Testis (tissue), 3 donors: Measurements from ENCODE around the gene RNF19B. TPM values are rescaled to one million over a fixed set of nuclear protein-coding genes. Genes with fewer than 3 reads are reported as not detected.

ENCODE experiments used
- DNase-seq: peaks from one replicate; pipeline ENCODE4 v3.0.0-alpha.2; 2019
- H3K27ac ChIP-seq, 2 donors: fragments of 200-600 bp; sonication (generic); one replicate each; pipeline ENCODE4 v1.5.1; 2019
- H3K27me3 ChIP-seq: fragments of 200-600 bp; sonication (generic); one replicate; pipeline ENCODE4 v1.5.1; 2019
- H3K36me3 ChIP-seq: fragments of 200-600 bp; sonication (generic); one replicate; pipeline ENCODE4 v1.5.1; 2017; ENCODE audit warnings: low read depth; ENCODE audit errors: missing control alignments
- H3K4me1 ChIP-seq: fragments of 200-600 bp; sonication (generic); one replicate; pipeline ENCODE4 v1.5.1; 2019
- H3K4me3 ChIP-seq, 2 donors: fragments of 200-600 bp; sonication (generic); one replicate each; pipeline ENCODE4 v1.5.1; 2017 to 2019
- H3K9me3 ChIP-seq: fragments of 200-600 bp; sonication (generic); one replicate; pipeline ENCODE4 v1.5.1; 2017
- CTCF ChIP-seq, 3 experiments: fragments of 450-650 bp in 2 of 3; fragments of 200-600 bp in 1 of 3; sonication (generic) in 1 of 3; IDR thresholded peaks; one replicate each; pipeline ENCODE4 v1.5.1; 2016 to 2019; ENCODE audit warnings: antibody characterized with exemption in 3 of 3, mild to moderate bottlenecking in 2 of 3, moderate library complexity in 1 of 3
- POLR2A ChIP-seq: fragments of 450-650 bp; IDR thresholded peaks from one replicate; pipeline ENCODE4 v1.6.1; 2017; ENCODE audit warnings: antibody characterized with exemption, mild to moderate bottlenecking, moderate library complexity
- WGBS, 2 donors: methylation state at CpG; one replicate each; pipeline ENCODE4 v1.1.5; 2018; 5-methylcytosine and 5-hydroxymethylcytosine counted together
- intact Hi-C: fragments of 100-400 bp; cut with DNase I; formaldehyde crosslinking; loops from one replicate; pipeline ENCODE4 v1.15.1; 2023; ENCODE audit warnings: low total_unique reads
- polyA plus RNA-seq: library from polyadenylated mRNA; stranded (reverse); fragments of 350-450 nt; fragmentation: Illumina TruSeq; extraction: RNeasy Lipid Tissue Mini Kit (QIAGEN cat#74804); gene quantifications from one replicate; pipeline ENCODE4 v1.2.3, GENCODE V29; 2014; ENCODE audit warnings: low read depth, low replicate concordance; ENCODE audit not compliant: insufficient read depth
- total RNA-seq, 2 donors: library from RNA; depleted of rRNA; stranded (reverse); fragments of >200 nt; gene quantifications; one replicate each; pipeline ENCODE4 v1.2.3, GENCODE V29; 2016

Gene RNF19B
- total and polyA plus RNA-seq, 3 donors from 2014 or later: 140 to 225 (median 141) TPM

- 86 to 91% methylated on average over 1 of the region's 1 CpG for WGBS, 2 donors
- Histone ChIP-seq H3K4me3 (no peak overlapping the region), H3K4me1 (no peaks in the 10 kb centered on the region), H3K27me3 (no peaks in the 10 kb centered on the region), H3K36me3 (no peaks in the 10 kb centered on the region), H3K27ac (no peak overlapping the region), H3K9me3 (no peaks in the 10 kb centered on the region)
- intact Hi-C loops: loop anchor here (10.0 kb wide), 1 partner anchor 123 kb away; no protein-coding TSS in a partner anchor
- no peak for TF ChIP-seq CTCF (IDR thresholded peaks at IDR 0.05)
- TF ChIP-seq POLR2A: no peak
- DNase-seq: no peak
These were observed 32.8 kb downstream of the RNF19B start for GRCh38 chr1:32931760-32932159.

DNA sequence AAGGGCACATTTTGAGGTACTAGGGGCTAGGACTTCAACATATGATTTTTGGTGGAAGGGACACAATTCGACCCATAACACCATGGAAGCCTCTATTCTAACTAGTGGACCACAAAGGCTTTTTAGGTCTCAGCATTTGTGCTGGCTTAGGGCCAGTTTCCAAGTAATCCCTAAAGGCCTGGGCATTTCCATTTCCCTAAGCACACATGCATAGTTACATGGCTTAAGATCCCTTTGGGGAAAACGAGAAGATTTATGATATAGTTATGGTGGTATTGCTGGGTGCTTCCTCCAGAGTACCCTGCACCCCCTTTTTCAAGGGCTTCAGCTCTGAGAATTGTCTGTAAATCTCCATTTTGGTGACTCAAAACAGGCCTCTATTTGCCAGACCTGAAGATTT is 35.2 kb downstream of the RNF19B start:
- Histone ChIP-seq H3K4me3 (no peak overlapping the region), H3K27ac (no peak overlapping the region), H3K9me3 (no peaks in the 10 kb centered on the region), H3K36me3 (no peaks in the 10 kb centered on the region), H3K27me3 (no peaks in the 10 kb centered on the region), H3K4me1 (peaks cover 5% of the 10 kb centered on the region)
- no peak for TF ChIP-seq POLR2A
- TF ChIP-seq CTCF (IDR thresholded peaks at IDR 0.05): no peak
- 80 to 85% methylated on average over 2 of the region's 2 CpGs for WGBS, 2 donors
- intact Hi-C loops: no loop called here
- DNase-seq: no peak

DNA sequence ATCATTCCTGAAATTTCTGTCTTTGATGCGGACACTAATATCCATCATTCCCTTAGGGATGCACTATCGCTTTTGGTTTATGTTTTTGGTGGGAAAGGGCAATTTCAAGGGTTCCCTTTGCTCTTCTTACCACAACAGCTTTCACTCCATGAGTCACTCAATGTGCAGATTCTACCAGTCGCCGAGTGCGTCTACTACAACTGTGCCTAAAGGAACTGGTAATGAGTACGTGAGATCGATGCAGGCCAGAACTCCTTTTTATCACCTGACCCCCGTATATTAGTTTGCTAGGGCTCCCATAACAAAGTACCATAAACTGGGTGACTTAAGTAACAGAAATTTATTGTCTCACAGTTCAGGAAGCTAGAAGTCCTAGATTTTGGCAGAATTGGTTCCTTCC is 35.9 kb downstream of the RNF19B start:
- TF ChIP-seq CTCF (IDR thresholded peaks at IDR 0.05) (no peak), POLR2A (no peak)
- Histone ChIP-seq H3K4me1 (peaks cover 5% of the 10 kb centered on the region), H3K36me3 (no peaks in the 10 kb centered on the region), H3K4me3 (no peak overlapping the region), H3K9me3 (no peaks in the 10 kb centered on the region), H3K27me3 (no peaks in the 10 kb centered on the region), H3K27ac (no peak overlapping the region)
- no peak for DNase-seq
- intact Hi-C loops: no loop called here
- 90% methylated on average over 8 of the region's 8 CpGs for WGBS, 2 donors

DNA sequence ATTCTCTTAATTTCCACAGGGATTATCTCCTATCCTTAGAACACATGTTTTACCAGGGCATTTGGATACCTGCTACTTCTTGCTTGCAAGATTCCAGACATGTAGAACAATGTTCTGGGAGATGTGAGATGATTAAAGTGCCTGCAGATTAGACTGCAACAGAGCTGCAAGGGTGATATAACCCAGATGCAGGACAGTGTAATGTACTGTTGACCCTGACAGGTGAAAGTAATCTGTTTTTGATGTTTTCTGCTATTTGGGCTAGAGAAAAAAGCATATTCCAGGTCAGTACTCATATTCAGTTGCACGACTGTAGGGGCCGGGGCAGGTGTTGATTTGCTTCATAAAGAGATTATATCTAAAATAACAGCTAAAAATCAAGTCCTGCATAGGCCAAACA is 36.3 kb downstream of the RNF19B start:
- 96 to 97% methylated on average over 2 of the region's 2 CpGs for WGBS, 2 donors
- Histone ChIP-seq H3K4me1 (peaks cover 5% of the 10 kb centered on the region), H3K4me3 (no peak overlapping the region), H3K36me3 (no peaks in the 10 kb centered on the region), H3K27me3 (no peaks in the 10 kb centered on the region), H3K27ac (no peak overlapping the region), H3K9me3 (no peaks in the 10 kb centered on the region)
- TF ChIP-seq POLR2A: no peak
- no peak for DNase-seq
- intact Hi-C loops: no loop called here

GRCh38 chr1:32927441-32927840 is 37.2 kb downstream of the RNF19B start:
- intact Hi-C loops: no loop called here
- Histone ChIP-seq H3K4me1 (peaks cover 5% of the 10 kb centered on the region), H3K9me3 (no peaks in the 10 kb centered on the region), H3K4me3 (no peak overlapping the region), H3K27me3 (no peaks in the 10 kb centered on the region), H3K27ac (no peak overlapping the region), H3K36me3 (no peaks in the 10 kb centered on the region)
- TF ChIP-seq POLR2A: no peak
- TF ChIP-seq CTCF (IDR thresholded peaks at IDR 0.05): no peak
- DNase-seq: no peak
- 91 to 95% methylated on average over 2 of the region's 2 CpGs for WGBS, 2 donors
